Activated CD4-positive, alpha-beta T cell treated with anti-CD3 and anti-CD28 coated beads for 1 hour (primary cell): ENCODE measurements around the gene TOPAZ1.

ENCODE experiments used
- DNase-seq: peaks from one replicate; pipeline ENCODE4 v3.0.0-alpha.2; 2020

The TOPAZ1 gene

GRCh38 chr3:44241706-44242105 lies at the start of gene TOPAZ1:
Gene TOPAZ1 (plus strand): TSS chr3:44241886. CDS start chr3:44242054, 168 bp downstream.
- DNase-seq: no peak

DNA sequence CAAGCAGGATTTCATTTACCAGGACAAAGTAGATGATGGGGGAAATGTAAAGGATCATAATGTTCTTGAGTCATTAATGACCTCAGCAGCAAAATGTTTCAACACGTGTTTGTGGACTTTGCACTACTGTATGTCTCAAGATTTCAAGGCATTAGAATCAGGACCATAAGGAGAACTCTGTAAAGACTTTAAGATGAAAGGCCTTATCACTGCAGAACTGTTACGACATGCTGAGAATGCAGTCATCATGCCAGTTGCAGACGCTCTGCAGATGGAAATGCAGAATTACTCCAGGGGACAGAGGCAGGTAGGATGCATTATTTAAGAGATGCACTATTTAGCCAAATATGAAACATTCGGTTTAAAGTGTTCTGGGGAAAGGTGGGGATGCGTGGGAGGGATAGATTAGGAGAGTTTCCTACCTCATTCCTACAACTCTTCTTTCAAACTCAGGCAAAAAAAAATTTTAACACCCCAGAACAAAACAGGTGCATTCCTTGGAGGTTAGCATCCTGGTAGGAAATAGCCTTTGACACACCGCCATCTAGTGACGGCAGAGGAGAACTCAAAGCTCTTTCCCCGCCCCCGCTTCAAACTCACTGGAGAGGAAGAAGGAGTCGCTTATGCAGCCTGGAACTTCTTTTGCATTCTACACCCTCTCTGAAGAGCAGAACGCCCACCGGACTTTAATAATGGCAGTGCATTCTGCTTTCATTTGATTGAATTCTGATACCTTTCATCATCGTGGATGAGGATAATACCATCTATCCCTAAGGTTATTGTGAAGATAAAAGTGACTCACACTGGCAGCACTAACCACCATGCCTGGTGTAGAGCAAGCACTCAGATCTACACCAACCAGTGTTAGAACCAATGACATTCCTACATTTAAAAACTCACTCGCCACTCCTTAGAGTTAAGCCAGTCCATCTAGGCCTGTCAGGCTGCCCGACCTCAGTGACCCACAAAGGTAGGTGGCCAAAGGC lies 43.1 kb upstream of the TOPAZ1 start:
- peak; percentile 46 for DNase-seq

DNA sequence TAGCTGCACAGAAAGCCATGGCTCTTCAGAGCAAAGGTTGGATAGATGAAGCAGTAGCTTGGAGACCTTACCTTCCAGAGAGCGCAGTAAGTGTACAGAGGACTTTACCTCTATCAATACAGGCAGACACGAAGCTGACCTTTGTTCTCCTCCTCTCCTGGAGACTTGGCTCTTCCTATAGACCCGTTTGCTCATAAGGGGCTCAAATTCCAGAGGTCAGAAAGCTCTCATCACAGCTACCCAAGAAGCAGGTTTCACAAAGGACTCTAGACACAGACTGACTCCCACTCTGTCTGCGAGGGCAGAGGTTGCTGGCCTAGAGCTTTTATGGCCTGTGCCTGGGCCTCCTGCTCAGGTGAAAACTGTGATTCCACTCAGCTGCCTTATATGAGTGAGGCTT lies 35.4 kb upstream of the TOPAZ1 start:
- DNase-seq: no peak

GRCh38 chr3:44206862-44207652 lies 34.6 kb upstream of the TOPAZ1 start:
- no peak for DNase-seq

DNA sequence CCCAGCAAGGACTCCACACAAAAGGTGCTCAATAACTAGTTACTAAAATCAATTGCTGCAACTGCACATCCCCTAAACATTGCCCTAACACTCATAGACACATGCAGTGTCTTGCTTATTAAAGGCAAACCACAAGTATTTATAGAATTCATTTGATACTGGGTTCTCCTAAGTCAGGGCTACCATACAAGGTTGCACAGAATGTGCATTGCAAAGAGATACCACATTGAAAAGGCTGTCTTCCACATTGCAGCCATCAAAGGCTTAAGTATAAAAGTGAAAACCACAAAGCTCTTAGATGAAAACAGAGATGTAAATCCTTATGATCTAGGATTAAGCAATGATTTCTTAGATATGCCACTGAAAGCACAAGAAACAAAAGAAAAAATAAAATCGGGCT lies 33.6 kb upstream of the TOPAZ1 start:
- no peak for DNase-seq

GRCh38 chr3:44208568-44208967 lies 33.1 kb upstream of the TOPAZ1 start:
- no peak for DNase-seq

GRCh38 chr3:44210967-44211366 lies 30.7 kb upstream of the TOPAZ1 start:
- no peak for DNase-seq

- DNase-seq: no peak
Observed at GRCh38 chr3:44222337-44222736, 19.3 kb upstream of the TOPAZ1 start.

DNA sequence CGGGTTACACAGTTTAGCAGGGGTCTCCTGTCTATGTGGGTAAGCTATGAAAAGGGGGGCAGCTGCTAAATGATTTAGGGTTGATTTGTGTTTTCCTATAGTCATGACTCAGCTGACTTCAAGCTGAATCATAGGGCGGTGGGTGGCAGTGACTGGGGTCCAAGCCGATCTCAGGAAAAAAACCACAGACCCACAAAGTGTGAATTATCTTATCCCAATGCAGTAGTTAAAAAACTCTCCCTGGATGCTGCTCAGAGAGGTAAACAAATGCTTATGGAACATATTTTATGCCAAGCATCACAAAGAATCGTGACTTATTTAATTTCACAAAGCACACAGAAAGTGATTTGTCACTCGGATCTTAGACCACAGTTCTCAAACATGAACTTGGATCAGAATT lies 18.4 kb upstream of the TOPAZ1 start:
- no peak for DNase-seq

DNA sequence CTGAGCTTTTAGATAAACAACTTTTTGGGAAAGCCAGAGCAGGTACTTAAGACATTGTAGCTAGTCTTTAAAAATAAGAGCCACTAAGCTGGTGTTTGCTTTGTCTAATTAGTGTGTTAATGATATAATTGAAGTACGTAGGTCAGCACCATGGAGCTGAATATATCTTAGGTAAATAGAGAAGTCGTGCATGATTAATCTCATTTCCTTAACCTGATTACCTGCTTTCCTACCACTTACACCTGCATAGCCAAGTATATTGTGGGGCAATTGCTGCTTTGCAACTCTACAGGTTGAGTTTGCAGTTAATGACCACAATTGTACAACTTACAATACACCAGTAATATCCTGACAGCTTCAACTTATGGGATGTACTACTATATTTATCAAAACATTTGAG lies 17.6 kb upstream of the TOPAZ1 start:
- DNase-seq: no peak

- no peak for DNase-seq
Observed at GRCh38 chr3:44226573-44226972, 15.1 kb upstream of the TOPAZ1 start.

- DNase-seq: no peak
Observed at GRCh38 chr3:44227632-44228031, 14.1 kb upstream of the TOPAZ1 start.

- DNase-seq: no peak
Observed at GRCh38 chr3:44228900-44229299, 12.8 kb upstream of the TOPAZ1 start.

GRCh38 chr3:44232407-44232806 lies 9.3 kb upstream of the TOPAZ1 start:
- no peak for DNase-seq

DNA sequence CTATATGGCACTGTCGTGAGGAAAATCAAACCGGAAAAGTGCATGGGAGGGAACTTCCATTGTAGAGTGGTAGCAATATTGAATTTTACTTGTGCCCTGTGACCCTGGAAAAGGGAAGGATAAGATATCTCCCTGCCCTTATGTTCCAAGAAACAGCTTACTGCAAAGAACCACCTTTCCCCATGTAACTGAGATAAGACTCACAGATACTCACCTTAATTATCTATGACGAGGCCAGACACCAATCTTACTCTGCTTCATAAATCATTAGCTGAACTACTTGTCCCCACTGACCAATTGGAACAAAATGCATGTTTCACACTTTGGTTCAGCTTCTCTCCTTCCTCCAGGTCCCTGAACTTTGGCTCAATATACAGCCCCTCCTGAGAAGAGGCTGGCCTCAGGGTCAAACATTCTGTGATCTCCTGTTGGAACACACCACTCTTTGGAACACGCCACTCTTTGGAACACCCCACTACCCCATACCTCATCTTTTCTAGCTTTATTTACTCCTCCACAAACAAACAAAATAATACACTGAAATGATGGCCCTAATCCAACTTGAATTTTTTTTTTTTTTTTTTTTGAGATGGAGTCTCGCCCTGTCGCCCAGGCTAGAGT lies 6.9 kb upstream of the TOPAZ1 start:
- no peak for DNase-seq

DNA sequence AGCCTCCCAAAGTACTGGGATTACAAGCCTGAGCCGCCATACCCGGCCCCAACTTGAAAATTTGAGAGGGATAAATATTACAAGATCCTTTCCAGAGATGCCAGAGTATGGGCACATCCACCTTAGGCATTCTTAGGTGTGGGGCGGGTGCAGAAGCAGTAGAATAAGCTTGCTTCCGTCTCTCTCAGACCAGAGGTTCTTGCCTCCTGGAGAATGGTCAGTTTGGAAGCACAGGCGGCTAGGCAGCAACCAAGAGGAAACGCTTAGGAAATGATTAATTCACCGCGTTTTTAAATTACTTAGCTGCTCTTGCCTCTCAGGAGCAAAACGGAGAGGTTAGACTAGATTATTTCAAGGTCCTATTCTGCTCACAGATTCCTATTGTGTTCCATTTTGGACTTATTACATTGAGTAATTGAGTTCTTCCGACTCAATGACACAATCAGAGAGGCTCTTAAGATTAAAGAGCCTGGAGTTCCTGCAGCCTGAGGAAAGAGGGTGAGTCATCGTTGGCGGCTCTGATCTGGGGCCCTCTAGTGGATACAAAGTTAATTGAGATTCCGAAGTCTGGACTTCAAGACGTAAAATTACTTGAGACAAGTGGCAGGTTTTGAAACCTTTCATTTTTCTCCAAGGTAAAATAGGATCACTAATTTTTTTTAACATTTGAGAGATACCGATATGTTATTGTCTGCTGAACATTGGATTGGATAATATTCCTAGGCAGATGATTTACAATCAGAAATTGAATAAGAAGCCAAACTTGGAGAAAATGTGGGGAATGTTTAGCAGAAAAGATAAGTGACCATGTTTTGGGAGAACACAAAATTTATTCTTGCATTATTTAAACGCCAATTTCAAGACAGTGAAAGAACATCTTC lies 5.8 kb upstream of the TOPAZ1 start:
- peak; percentile 42 for DNase-seq

DNA sequence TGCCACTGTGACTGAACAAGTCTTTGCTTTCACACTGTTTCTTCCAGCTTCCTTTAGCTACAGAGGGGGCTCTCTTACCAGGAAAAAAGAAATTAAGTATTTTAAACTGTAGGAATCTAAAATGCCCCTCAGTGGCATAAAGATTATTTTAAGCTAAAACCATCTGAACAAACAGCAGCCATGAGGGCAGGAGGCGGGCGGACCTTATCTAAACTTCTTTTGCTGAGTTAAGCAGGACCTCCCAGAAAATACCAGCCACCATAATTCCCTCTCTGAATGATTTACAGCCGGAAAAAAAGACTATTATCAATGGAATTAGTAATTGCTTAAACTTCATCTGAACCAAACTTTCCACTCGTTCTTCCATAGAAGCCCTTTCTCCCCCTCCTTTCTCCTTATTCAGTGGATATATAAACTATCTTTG lies 5.2 kb upstream of the TOPAZ1 start:
- no peak for DNase-seq

DNA sequence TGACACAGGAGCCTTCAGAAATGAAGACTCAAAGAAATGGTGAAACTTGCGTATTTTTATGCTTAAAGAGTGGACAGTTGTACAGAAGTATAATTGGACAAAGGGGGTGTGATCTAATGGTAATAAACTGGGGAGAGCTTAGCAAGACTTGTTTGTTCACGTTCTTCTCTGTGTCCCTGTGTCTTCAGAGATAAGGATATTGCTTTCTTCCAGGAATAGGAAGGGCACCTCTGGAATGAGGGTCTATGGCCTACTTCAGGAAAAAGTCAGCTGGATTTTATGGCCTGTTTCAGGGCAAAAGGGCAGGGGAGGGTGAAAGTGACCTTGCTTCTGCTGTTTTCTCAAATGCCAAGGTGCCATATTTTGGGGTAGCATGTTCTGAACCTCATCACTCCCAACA lies 4.5 kb upstream of the TOPAZ1 start:
- no peak for DNase-seq

- no peak for DNase-seq
Observed at GRCh38 chr3:44237665-44238064, 4.0 kb upstream of the TOPAZ1 start.

- DNase-seq: no peak
Observed at GRCh38 chr3:44238889-44239288, 2.8 kb upstream of the TOPAZ1 start.

GRCh38 chr3:44240061-44240460 lies 1.6 kb upstream of the TOPAZ1 start:
- DNase-seq: no peak

DNA sequence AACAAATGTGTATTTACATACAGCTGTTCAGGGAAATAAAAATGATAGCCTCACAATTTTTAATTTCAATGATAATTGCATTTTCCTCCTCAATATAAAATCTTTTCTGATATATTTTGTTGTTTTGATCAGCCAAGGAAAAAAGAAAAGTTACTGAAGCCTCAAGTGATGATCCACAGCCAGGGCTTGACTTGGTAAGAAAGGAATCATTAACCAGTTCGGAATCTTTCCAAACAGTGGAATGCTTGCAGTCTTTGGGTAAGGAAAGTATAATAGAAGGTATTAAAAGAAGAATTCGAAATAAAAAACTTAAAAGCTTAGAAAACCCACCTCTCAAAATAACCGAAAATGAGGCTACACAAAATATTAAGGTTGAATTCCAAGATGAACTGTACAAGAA lies 1.0 kb downstream of the TOPAZ1 start:
- DNase-seq: no peak
